Measurements from ENCODE around the gene GLRA2.
"Not testable (repeated sequence)": the region's sequence is repeated elsewhere in the genome, so short reads cannot be mapped to it uniquely, and the experiment has no call there.

GLRA2 gene

GRCh38 chrX:14675500-14675899 lies 146.2 kb downstream of the GLRA2 start:
- in situ Hi-C loops (cut with HindIII; ENCODE audit: low pct_ligation_motif_present, low pct_unique_long_range_greater_than_20kb, low sequenced_read_pairs), result no loop called here

GRCh38 chrX:14676431-14676830 lies 147.1 kb downstream of the GLRA2 start:
- in situ Hi-C loops (cut with HindIII; ENCODE audit: low pct_ligation_motif_present, low pct_unique_long_range_greater_than_20kb, low sequenced_read_pairs), result no loop called here
- DNase-seq, result no peak

More at GRCh38 chrX:14675500-14675899, 146.2 kb downstream of the GLRA2 start:
- DNase-seq, result no peak

GRCh38 chrX:14688331-14688730 lies 159.0 kb downstream of the GLRA2 start:
- DNase-seq; in situ Hi-C loops (cut with HindIII; ENCODE audit: low pct_ligation_motif_present, low pct_unique_long_range_greater_than_20kb, low sequenced_read_pairs): not testable (repeated sequence)

- DNase-seq, result no peak
- in situ Hi-C loops (cut with HindIII; ENCODE audit: low pct_ligation_motif_present, low pct_unique_long_range_greater_than_20kb, low sequenced_read_pairs), result no loop called here
Observed at GRCh38 chrX:14690553-14690952, 161.2 kb downstream of the GLRA2 start.

- in situ Hi-C loops (cut with HindIII; ENCODE audit: low pct_ligation_motif_present, low pct_unique_long_range_greater_than_20kb, low sequenced_read_pairs), result no loop called here
- no peak for DNase-seq
Observed at GRCh38 chrX:14694611-14695010, 165.3 kb downstream of the GLRA2 start.

- peak; percentile 43 for DNase-seq
- in situ Hi-C loops (cut with HindIII; ENCODE audit: low pct_ligation_motif_present, low pct_unique_long_range_greater_than_20kb, low sequenced_read_pairs), result no loop called here
Observed at GRCh38 chrX:14697451-14697850, 168.1 kb downstream of the GLRA2 start.

- DNase-seq, result no peak
- in situ Hi-C loops (cut with HindIII; ENCODE audit: low pct_ligation_motif_present, low pct_unique_long_range_greater_than_20kb, low sequenced_read_pairs), result no loop called here
Observed at GRCh38 chrX:14698790-14699189, 169.5 kb downstream of the GLRA2 start.

GRCh38 chrX:14700982-14701381 lies 171.6 kb downstream of the GLRA2 start:
- no peak for DNase-seq
- in situ Hi-C loops (cut with HindIII; ENCODE audit: low pct_ligation_motif_present, low pct_unique_long_range_greater_than_20kb, low sequenced_read_pairs), result no loop called here

GRCh38 chrX:14702145-14702544 lies 172.8 kb downstream of the GLRA2 start:
- in situ Hi-C loops (cut with HindIII; ENCODE audit: low pct_ligation_motif_present, low pct_unique_long_range_greater_than_20kb, low sequenced_read_pairs), result no loop called here
- no peak for DNase-seq

GRCh38 chrX:14712096-14712495 lies 182.8 kb downstream of the GLRA2 start:
- DNase-seq, result no peak
- in situ Hi-C loops (cut with HindIII; ENCODE audit: low pct_ligation_motif_present, low pct_unique_long_range_greater_than_20kb, low sequenced_read_pairs), result no loop called here

- in situ Hi-C loops (cut with HindIII; ENCODE audit: low pct_ligation_motif_present, low pct_unique_long_range_greater_than_20kb, low sequenced_read_pairs), result no loop called here
- DNase-seq, result no peak
Observed at GRCh38 chrX:14717949-14718348, 188.6 kb downstream of the GLRA2 start.

GRCh38 chrX:14718403-14718802 lies 189.1 kb downstream of the GLRA2 start:
- DNase-seq, result no peak
- in situ Hi-C loops (cut with HindIII; ENCODE audit: low pct_ligation_motif_present, low pct_unique_long_range_greater_than_20kb, low sequenced_read_pairs), result no loop called here

- no peak for DNase-seq
- in situ Hi-C loops (cut with HindIII; ENCODE audit: low pct_ligation_motif_present, low pct_unique_long_range_greater_than_20kb, low sequenced_read_pairs), result no loop called here
Observed at GRCh38 chrX:14729058-14729457, 199.7 kb downstream of the GLRA2 start.

GRCh38 chrX:14738643-14739042 lies 209.3 kb downstream of the GLRA2 start:
- DNase-seq, result no peak

GRCh38 chrX:14753441-14753840 lies 224.1 kb downstream of the GLRA2 start:
- no peak for DNase-seq
- in situ Hi-C loops (cut with HindIII; ENCODE audit: low pct_ligation_motif_present, low pct_unique_long_range_greater_than_20kb, low sequenced_read_pairs), result no loop called here

More at GRCh38 chrX:14738643-14739042, 209.3 kb downstream of the GLRA2 start:
- in situ Hi-C loops (cut with HindIII; ENCODE audit: low pct_ligation_motif_present, low pct_unique_long_range_greater_than_20kb, low sequenced_read_pairs), result no loop called here

- in situ Hi-C loops (cut with HindIII; ENCODE audit: low pct_ligation_motif_present, low pct_unique_long_range_greater_than_20kb, low sequenced_read_pairs), result no loop called here
- no peak for DNase-seq
Observed at GRCh38 chrX:14758029-14758491, 228.7 kb downstream of the GLRA2 start.

- in situ Hi-C loops (cut with HindIII; ENCODE audit: low pct_ligation_motif_present, low pct_unique_long_range_greater_than_20kb, low sequenced_read_pairs), result no loop called here
- no peak for DNase-seq
Observed at GRCh38 chrX:14775416-14775815, 246.1 kb downstream of the GLRA2 start.

GRCh38 chrX:14776901-14777300 lies 247.6 kb downstream of the GLRA2 start:
- no peak for DNase-seq
- in situ Hi-C loops (cut with HindIII; ENCODE audit: low pct_ligation_motif_present, low pct_unique_long_range_greater_than_20kb, low sequenced_read_pairs), result no loop called here

GRCh38 chrX:14777525-14777924 lies 248.2 kb downstream of the GLRA2 start:
- DNase-seq, result no peak

GRCh38 chrX:14779580-14779979 lies 250.2 kb downstream of the GLRA2 start:
- in situ Hi-C loops (cut with HindIII; ENCODE audit: low pct_ligation_motif_present, low pct_unique_long_range_greater_than_20kb, low sequenced_read_pairs), result no loop called here
- no peak for DNase-seq

More at GRCh38 chrX:14777525-14777924, 248.2 kb downstream of the GLRA2 start:
- in situ Hi-C loops (cut with HindIII; ENCODE audit: low pct_ligation_motif_present, low pct_unique_long_range_greater_than_20kb, low sequenced_read_pairs), result no loop called here
